ENCODE data around the gene CAMK2B. TPM values are rescaled to one million over a fixed set of nuclear protein-coding genes. Genes with fewer than 3 reads are reported as not detected.
"Not testable (repeated sequence)": the region's sequence is repeated elsewhere in the genome, so short reads cannot be mapped to it uniquely, and the experiment has no call there.

CAMK2B gene
- total RNA-seq, 1 donor from 2014 or later, result not detected

- Histone ChIP-seq H3K36me3 (ENCODE audit: control insufficient read depth, insufficient read depth, low read length) (no peaks in the 10 kb centered on the region), H3K4me3 (ENCODE audit: low read depth, low read length) (no peak overlapping the region), H3K27me3 (ENCODE audit: control insufficient read depth, insufficient read depth, low read length) (peaks cover 2% of the 10 kb centered on the region)
- no peak for TF ChIP-seq CTCF (IDR thresholded peaks at IDR 0.05; ENCODE audit: insufficient read depth, low read length, severe bottlenecking)
- FAIRE-seq (no peak), DNase-seq (ENCODE audit: low read depth) (no peak)
Observed at GRCh38 chr7:44176486-44176885, 148.9 kb downstream of the CAMK2B start.

- DNase-seq (ENCODE audit: low read depth) (no peak), FAIRE-seq (no peak)
- TF ChIP-seq CTCF (IDR thresholded peaks at IDR 0.05; ENCODE audit: insufficient read depth, low read length, severe bottlenecking), result no peak
- peaks cover 2% of the 10 kb centered on the region for H3K27me3 ChIP-seq (ENCODE audit: control insufficient read depth, insufficient read depth, low read length)
- H3K4me3 ChIP-seq (ENCODE audit: low read depth, low read length), result no peak overlapping the region
- no peaks in the 10 kb centered on the region for H3K36me3 ChIP-seq (ENCODE audit: control insufficient read depth, insufficient read depth, low read length)
Observed at GRCh38 chr7:44175730-44176129, 149.7 kb downstream of the CAMK2B start.

GRCh38 chr7:44174694-44174948 lies 150.8 kb downstream of the CAMK2B start:
- not testable (repeated sequence) for H3K4me3 ChIP-seq (ENCODE audit: low read depth, low read length); H3K27me3 ChIP-seq (ENCODE audit: control insufficient read depth, insufficient read depth, low read length); DNase-seq (ENCODE audit: low read depth); H3K36me3 ChIP-seq (ENCODE audit: control insufficient read depth, insufficient read depth, low read length); FAIRE-seq

- TF ChIP-seq CTCF (IDR thresholded peaks at IDR 0.05; ENCODE audit: insufficient read depth, low read length, severe bottlenecking), result no peak
- FAIRE-seq, result no peak
- Histone ChIP-seq H3K36me3 (ENCODE audit: control insufficient read depth, insufficient read depth, low read length) (no peaks in the 10 kb centered on the region), H3K4me3 (ENCODE audit: low read depth, low read length) (no peak overlapping the region), H3K27me3 (ENCODE audit: control insufficient read depth, insufficient read depth, low read length) (peaks cover 2% of the 10 kb centered on the region)
- DNase-seq (ENCODE audit: low read depth), result no peak
Observed at GRCh38 chr7:44173911-44174693, 151.3 kb downstream of the CAMK2B start.

GRCh38 chr7:44172803-44173424 lies 152.5 kb downstream of the CAMK2B start:
- Histone ChIP-seq H3K36me3 (ENCODE audit: control insufficient read depth, insufficient read depth, low read length) (no peaks in the 10 kb centered on the region), H3K4me3 (ENCODE audit: low read depth, low read length) (no peak overlapping the region), H3K27me3 (ENCODE audit: control insufficient read depth, insufficient read depth, low read length) (peaks cover 2% of the 10 kb centered on the region)
- peak; percentile 34 for DNase-seq (ENCODE audit: low read depth)
- peak; percentile 55 for FAIRE-seq
- no peak for TF ChIP-seq CTCF (IDR thresholded peaks at IDR 0.05; ENCODE audit: insufficient read depth, low read length, severe bottlenecking)

GRCh38 chr7:44172352-44172751 lies 153.0 kb downstream of the CAMK2B start:
- Histone ChIP-seq H3K36me3 (ENCODE audit: control insufficient read depth, insufficient read depth, low read length) (no peaks in the 10 kb centered on the region), H3K4me3 (ENCODE audit: low read depth, low read length) (no peak overlapping the region), H3K27me3 (ENCODE audit: control insufficient read depth, insufficient read depth, low read length) (peaks cover 2% of the 10 kb centered on the region)
- no peak for FAIRE-seq
- no peak for DNase-seq (ENCODE audit: low read depth)
- TF ChIP-seq CTCF (IDR thresholded peaks at IDR 0.05; ENCODE audit: insufficient read depth, low read length, severe bottlenecking), result no peak

- not testable (repeated sequence) for FAIRE-seq; H3K27me3 ChIP-seq (ENCODE audit: control insufficient read depth, insufficient read depth, low read length); H3K36me3 ChIP-seq (ENCODE audit: control insufficient read depth, insufficient read depth, low read length); H3K4me3 ChIP-seq (ENCODE audit: low read depth, low read length); DNase-seq (ENCODE audit: low read depth)
Observed at GRCh38 chr7:44171901-44172300, 153.5 kb downstream of the CAMK2B start.
